AG04449 (cell line): ENCODE measurements around the gene CNTNAP2.

Experiments used
- CTCF ChIA-PET: fragments of 350-600 bp; formaldehyde crosslinking; extraction: SDS; loops from one replicate; lab custom pipeline; 2021; ENCODE audit warnings: antibody characterized with exemption; lab: Yijun Ruan, JAX
- POLR2A ChIA-PET: fragments of 400-600, 350-600 bp; formaldehyde crosslinking; extraction: SDS; loops from one replicate; lab custom pipeline; 2020; ENCODE audit warnings: antibody characterized with exemption, inconsistent platforms; lab: Yijun Ruan, JAX
- DNase-seq: peaks from one replicate; pipeline ENCODE4 v3.0.0-alpha.2; 2010; ENCODE audit warnings: low read depth, low spot score
- H3K4me3 ChIP-seq: 2 replicates; pipeline ENCODE4 v1.5.1; 2011; ENCODE audit warnings: low read depth, mild to moderate bottlenecking, control low read depth, low read length
- TF ChIP-seq, protein P1 (sequence below): IDR thresholded peaks from one replicate; pipeline ENCODE4 v1.5.1; 2011; ENCODE audit warnings: mild to moderate bottlenecking, moderate library complexity, low read length, control low read depth, inconsistent platforms; ENCODE audit not compliant: insufficient read depth; ENCODE audit errors: missing control alignments

CNTNAP2 gene

GRCh38 chr7:146496657-146497056 is 380.1 kb downstream of the CNTNAP2 start:
- ChIA-PET POLR2A (no interaction called here), CTCF (no interaction called here)
- TF ChIP-seq, protein P1, sequence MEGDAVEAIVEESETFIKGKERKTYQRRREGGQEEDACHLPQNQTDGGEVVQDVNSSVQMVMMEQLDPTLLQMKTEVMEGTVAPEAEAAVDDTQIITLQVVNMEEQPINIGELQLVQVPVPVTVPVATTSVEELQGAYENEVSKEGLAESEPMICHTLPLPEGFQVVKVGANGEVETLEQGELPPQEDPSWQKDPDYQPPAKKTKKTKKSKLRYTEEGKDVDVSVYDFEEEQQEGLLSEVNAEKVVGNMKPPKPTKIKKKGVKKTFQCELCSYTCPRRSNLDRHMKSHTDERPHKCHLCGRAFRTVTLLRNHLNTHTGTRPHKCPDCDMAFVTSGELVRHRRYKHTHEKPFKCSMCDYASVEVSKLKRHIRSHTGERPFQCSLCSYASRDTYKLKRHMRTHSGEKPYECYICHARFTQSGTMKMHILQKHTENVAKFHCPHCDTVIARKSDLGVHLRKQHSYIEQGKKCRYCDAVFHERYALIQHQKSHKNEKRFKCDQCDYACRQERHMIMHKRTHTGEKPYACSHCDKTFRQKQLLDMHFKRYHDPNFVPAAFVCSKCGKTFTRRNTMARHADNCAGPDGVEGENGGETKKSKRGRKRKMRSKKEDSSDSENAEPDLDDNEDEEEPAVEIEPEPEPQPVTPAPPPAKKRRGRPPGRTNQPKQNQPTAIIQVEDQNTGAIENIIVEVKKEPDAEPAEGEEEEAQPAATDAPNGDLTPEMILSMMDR: no peak
- DNase-seq: no peak
- H3K4me3 ChIP-seq: no peak overlapping the region

- CTCF ChIA-PET: no interaction called here
- POLR2A ChIA-PET: no interaction called here
- TF ChIP-seq, protein P1: no peak
- DNase-seq: no peak
- H3K4me3 ChIP-seq: no peak overlapping the region
These were observed 383.4 kb downstream of the CNTNAP2 start for GRCh38 chr7:146499970-146500369.

DNA sequence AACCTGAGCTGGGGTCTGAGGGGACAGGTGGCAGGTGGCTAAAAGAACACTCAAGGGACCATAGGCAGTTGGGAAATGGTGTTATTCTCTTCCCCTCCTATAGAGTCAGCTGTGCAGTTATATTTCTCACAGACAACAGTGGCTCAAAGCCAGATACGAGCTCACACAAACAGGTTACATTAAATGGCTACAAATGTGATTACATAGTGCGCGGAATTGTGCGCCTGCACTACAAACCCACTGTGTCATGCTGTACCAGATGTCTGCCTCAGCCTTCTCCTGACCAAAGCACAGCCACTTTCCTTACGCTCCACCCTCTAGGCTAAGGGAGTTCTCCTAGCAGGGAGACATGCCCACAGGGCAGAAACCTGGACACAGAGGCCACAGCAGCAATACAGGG is 387.2 kb downstream of the CNTNAP2 start:
- ChIA-PET CTCF (no interaction called here), POLR2A (no interaction called here)
- DNase-seq: no peak
- H3K4me3 ChIP-seq: no peak overlapping the region
- TF ChIP-seq, protein P1: no peak

DNA sequence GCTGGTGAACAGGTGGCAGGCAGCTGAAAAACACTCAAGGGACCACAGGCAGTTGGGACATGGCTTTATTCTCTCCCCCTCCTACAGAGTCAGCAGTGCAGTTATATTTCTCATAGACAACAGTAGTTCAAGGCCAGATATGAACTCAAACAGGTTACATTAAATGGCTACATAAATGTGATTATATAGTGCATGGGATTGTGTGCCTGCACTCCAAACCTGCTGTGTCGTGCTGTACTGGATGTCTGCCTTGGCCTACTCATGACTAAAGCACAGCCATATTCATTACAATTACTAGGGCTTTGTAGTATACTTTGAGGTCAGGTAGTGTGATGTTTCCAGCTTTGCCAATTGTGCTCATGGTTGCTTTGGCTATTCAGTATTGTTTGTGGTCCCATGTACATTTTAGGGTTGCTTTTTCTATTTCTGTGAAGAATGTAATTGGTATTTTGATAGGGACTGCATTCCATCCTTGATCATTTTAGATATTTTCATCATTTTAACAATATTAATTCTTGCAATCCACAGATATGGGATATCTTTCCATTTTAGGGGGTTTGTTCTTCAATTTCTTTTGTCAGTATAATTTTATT is 393.6 kb downstream of the CNTNAP2 start:
- ChIA-PET POLR2A (no interaction called here), CTCF (no interaction called here)
- no peak for DNase-seq
- TF ChIP-seq, protein P1: no peak
- H3K4me3 ChIP-seq: no peak overlapping the region

DNA sequence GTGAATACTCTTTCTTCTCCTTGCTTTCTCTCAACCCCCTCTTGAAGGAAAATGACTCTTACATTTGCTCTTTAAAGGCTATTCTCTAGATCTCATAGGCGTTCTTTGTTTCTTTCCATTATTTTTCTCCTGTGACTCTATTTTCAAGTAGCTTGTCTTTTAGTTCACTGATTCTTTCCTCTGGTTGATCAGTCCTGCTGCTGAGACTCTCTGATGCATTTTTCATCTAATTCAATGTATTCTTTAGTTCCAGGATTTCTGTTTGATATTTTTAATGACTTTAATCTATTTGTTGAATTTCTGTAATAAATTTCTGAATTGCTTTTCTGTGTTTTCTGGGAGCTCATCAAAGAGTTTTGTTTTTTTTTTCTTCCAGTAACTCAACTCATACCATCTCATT is 397.7 kb downstream of the CNTNAP2 start:
- TF ChIP-seq, protein P1: no peak
- CTCF ChIA-PET: no interaction called here
- H3K4me3 ChIP-seq: no peak overlapping the region
- DNase-seq: no peak
- POLR2A ChIA-PET: no interaction called here

DNA sequence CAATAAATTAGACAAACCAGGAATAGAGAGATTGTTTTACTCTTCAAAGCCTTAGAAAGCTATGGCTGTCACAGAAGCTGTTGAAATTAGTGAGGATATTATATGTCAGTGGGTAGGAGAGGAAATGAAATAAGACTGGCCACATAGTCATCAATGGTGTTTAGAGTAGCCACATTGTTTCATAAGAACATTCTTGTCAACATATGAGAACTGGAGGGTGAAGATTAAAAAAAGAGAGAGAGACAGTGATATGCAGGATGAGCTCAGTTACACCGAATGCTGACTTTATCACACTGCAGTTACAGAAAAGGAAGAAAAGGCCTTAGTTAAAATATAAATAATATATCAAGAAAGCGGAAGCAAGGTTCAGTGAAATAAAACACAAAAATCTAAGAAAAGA is 412.0 kb downstream of the CNTNAP2 start:
- POLR2A ChIA-PET: no interaction called here
- no peak overlapping the region for H3K4me3 ChIP-seq
- DNase-seq: no peak
- CTCF ChIA-PET: no interaction called here
- TF ChIP-seq, protein P1: no peak
